Esophagus muscularis mucosa (tissue), 4 donors: Measurements from ENCODE around the gene DLGAP4. TPM values are rescaled to one million over a fixed set of nuclear protein-coding genes. Genes with fewer than 3 reads are reported as not detected.

Experiments
- DNase-seq: peaks from one replicate; pipeline ENCODE4 v3.0.0-alpha.2; 2017; ENCODE audit errors: extremely low spot score
- H3K27ac ChIP-seq, 4 donors: fragments of 200-600 bp; sonication (generic); replicated peaks in 1 of 4; 1 replicate in 3 of 4; 2 replicates in 1 of 4; pipeline ENCODE4 v1.5.1; 2016 to 2019; ENCODE audit warnings: mild to moderate bottlenecking in 1 of 4
- H3K27me3 ChIP-seq, 4 donors: fragments of 200-600 bp; sonication (generic); one replicate each; pipeline versions ENCODE4 v1.5.1 to v1.6.0; 2016 to 2019
- H3K36me3 ChIP-seq, 4 donors: fragments of 200-600 bp; sonication (generic); one replicate each; pipeline ENCODE4 v1.5.1; 2016 to 2019
- H3K4me1 ChIP-seq, 4 donors: fragments of 200-600 bp; sonication (generic); one replicate each; pipeline ENCODE4 v1.5.1; 2016 to 2019
- H3K4me3 ChIP-seq, 4 donors: fragments of 200-600 bp; sonication (generic); 1 replicate in 2 of 4; 2 replicates in 2 of 4; pipeline ENCODE4 v1.5.1; 2016 to 2019; ENCODE audit warnings: mild to moderate bottlenecking in 4 of 4, moderate library complexity in 1 of 4
- H3K9me3 ChIP-seq, 4 donors: fragments of 200-600 bp; sonication (generic); 1 replicate in 3 of 4; 2 replicates in 1 of 4; pipeline ENCODE4 v1.5.1; 2016 to 2019
- CTCF ChIP-seq, 3 experiments: fragments of 200-600 bp in 2 of 3; fragments of 450-650 bp in 1 of 3; sonication (generic) in 2 of 3; IDR thresholded peaks; one replicate each; pipeline ENCODE4 v1.5.1; 2017 to 2019; ENCODE audit warnings: antibody characterized with exemption in 3 of 3, mild to moderate bottlenecking in 2 of 3, moderate library complexity in 1 of 3
- EP300 ChIP-seq: sonication (generic); formaldehyde crosslinking; IDR thresholded peaks from one replicate; pipeline ENCODE4 v1.6.1; 2017; ENCODE audit warnings: antibody characterized with exemption
- POLR2A ChIP-seq: fragments of 450-650 bp; IDR thresholded peaks from one replicate; pipeline ENCODE4 v1.6.1; 2017; ENCODE audit warnings: antibody characterized with exemption, moderate library complexity, mild to moderate bottlenecking, low read depth
- POLR2AphosphoS5 ChIP-seq, 2 donors: sonication (generic); formaldehyde crosslinking; IDR thresholded peaks; one replicate each; pipeline ENCODE4 v1.6.1; 2017; ENCODE audit warnings: antibody characterized with exemption in 2 of 2
- WGBS: methylation state at CpG from one replicate; pipeline ENCODE4 v1.1.5; 2018; 5-methylcytosine and 5-hydroxymethylcytosine counted together
- intact Hi-C: fragments of 100-400 bp; cut with DNase I; formaldehyde crosslinking; loops from one replicate; pipeline ENCODE4 v1.15.1; 2023
- total RNA-seq, 4 donors: library from RNA; depleted of rRNA; stranded (reverse); fragments of >200 nt; gene quantifications; one replicate each; pipeline versions ENCODE4 v1.1.0 to v1.2.1, GENCODE V29; 2016

DLGAP4 gene
- total RNA-seq, 4 donors from 2014 or later, result 43.6 to 90.0 (median 48.8) TPM

DNA sequence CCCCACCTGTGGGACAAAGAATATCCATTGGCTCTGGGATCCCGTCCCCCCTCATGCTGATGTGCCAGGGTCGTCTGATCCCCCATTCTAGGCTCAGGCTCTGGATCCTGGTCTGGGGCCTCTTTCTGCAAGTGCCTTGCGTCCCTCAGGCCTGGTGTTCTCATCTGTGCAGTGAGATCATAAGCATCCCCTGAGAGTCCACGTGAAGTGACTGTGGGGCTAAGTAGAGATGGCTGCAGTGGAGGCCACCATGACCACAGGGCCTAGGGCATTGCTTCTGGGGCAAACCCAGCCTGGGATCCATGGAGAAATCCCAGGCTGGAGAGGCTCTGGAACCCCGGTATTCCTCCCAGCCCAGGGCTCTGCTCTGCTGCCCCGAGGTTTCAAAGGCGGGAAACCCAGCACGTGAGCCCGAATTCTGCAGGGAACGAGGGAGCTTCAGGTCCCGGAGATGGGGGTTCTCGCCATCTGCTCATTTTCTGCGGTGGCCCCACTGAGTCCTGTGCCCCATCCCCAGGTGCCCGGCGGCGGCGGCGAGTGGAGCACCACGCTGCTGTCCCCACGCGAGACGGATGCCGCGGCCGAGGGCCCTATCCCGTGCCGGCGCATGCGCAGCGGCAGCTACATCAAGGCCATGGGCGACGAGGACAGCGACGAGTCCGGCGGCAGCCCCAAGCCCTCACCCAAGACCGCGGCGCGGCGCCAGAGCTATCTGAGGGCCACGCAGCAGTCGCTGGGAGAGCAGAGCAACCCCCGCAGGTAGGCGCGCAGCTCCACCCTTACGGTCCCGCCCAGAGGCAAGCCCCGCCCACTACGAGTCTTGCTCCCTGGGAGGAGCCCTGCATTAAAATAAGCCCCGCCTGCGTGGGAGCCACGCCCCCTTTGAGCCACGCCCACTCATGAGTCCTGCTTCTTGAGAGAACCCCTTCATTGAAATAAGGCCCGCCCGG lies 129.7 kb downstream of the DLGAP4 start:
- WGBS, result 34% methylated on average over 23 of the region's 56 CpGs

DNA sequence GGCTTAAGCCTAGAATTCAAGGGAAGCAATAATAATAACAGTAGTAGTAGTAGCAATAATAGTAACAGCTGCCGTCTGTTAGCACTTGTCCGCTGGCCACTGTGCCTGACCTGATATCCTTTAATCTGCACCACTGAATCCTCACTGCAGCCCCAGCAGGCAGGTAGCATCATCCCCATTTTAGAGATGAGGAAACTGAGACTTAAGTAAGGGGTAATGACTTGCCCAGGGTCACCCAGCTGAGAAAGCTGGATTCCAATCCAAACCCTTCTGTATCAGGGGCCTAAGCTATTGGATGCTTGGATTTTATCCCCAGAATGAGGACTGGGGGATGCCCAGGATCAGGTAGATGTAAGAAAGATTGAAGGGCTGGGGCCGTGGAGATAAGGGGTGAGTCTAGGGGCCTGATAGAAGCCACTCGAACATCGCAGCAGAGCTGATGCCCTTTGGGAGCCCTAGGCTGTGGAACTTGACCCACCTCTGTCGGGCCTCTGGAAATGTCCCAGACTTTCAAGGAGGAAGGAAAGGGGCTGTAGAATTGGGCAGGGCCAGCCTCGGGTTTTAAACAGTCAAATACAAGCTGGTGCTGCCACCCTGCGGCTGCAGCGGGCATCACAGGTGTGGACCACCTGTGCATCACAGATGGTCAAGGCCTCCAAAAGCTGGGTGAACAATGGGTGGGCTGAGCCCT lies 133.0 kb downstream of the DLGAP4 start:
- no peak for DNase-seq
- H3K36me3 ChIP-seq, result no peaks in the 10 kb centered on the region
- TF ChIP-seq POLR2AphosphoS5 (IDR thresholded peaks at IDR 0.05), result no peak
- TF ChIP-seq CTCF (IDR thresholded peaks at IDR 0.05), result peak; percentile 79 to 94 (median 81)
- H3K9me3 ChIP-seq, result no peaks in the 10 kb centered on the region
- H3K27ac ChIP-seq, result no peak overlapping the region
- intact Hi-C loops, result loop anchor here (2.0 kb wide), 2 partner anchors 166 to 236 kb away; no protein-coding TSS in a partner anchor
- peaks cover 0 to 23% (median 5%) of the 10 kb centered on the region in 4 donors for H3K27me3 ChIP-seq
- 55% methylated on average over 5 of the region's 9 CpGs for WGBS
- peaks cover 0 to 18% (median 11%) of the 10 kb centered on the region in 4 donors for H3K4me1 ChIP-seq
- H3K4me3 ChIP-seq, result no peak overlapping the region

More for the DNA sequence above, 129.7 kb downstream of the DLGAP4 start:
- DNase-seq, result no peak
- Histone ChIP-seq H3K4me3 (peak overlapping the region; percentile 45 to 57 (median 50)), H3K36me3 (no peaks in the 10 kb centered on the region), H3K27ac (no peak overlapping the region), H3K4me1 (peaks cover 0 to 18% (median 11%) of the 10 kb centered on the region in 4 donors), H3K27me3 (peaks cover 0 to 23% (median 5%) of the 10 kb centered on the region in 4 donors), H3K9me3 (no peaks in the 10 kb centered on the region)
- intact Hi-C loops, result no loop called here
- TF ChIP-seq POLR2A, result no peak
- no peak for TF ChIP-seq EP300
- TF ChIP-seq POLR2AphosphoS5 (IDR thresholded peaks at IDR 0.05), result no peak

GRCh38 chr20:36439731-36440072 lies 133.6 kb downstream of the DLGAP4 start:
- Histone ChIP-seq H3K9me3 (no peaks in the 10 kb centered on the region), H3K36me3 (no peaks in the 10 kb centered on the region), H3K27ac (no peak overlapping the region), H3K4me3 (no peak overlapping the region), H3K4me1 (peaks cover 0 to 18% (median 11%) of the 10 kb centered on the region in 4 donors), H3K27me3 (peaks cover 0 to 23% (median 5%) of the 10 kb centered on the region in 4 donors)
- TF ChIP-seq CTCF (IDR thresholded peaks at IDR 0.05) (no peak), EP300 (no peak), POLR2A (no peak), POLR2AphosphoS5 (IDR thresholded peaks at IDR 0.05) (no peak)
- no peak for DNase-seq
- WGBS, result 0% methylated on average over 1 of the region's 7 CpGs
- intact Hi-C loops, result loop anchor here (2.0 kb wide), 2 partner anchors 167 to 237 kb away; no protein-coding TSS in a partner anchor

GRCh38 chr20:36440370-36441026 lies 134.4 kb downstream of the DLGAP4 start:
- WGBS, result 80% methylated on average over 10 of the region's 11 CpGs
- H3K4me3 ChIP-seq, result no peak overlapping the region
- no peak for TF ChIP-seq POLR2A
- TF ChIP-seq CTCF (IDR thresholded peaks at IDR 0.05), result no peak
- TF ChIP-seq EP300, result no peak
- no peak for TF ChIP-seq POLR2AphosphoS5 (IDR thresholded peaks at IDR 0.05)
- no peaks in the 10 kb centered on the region for H3K9me3 ChIP-seq
- H3K4me1 ChIP-seq, result peaks cover 0 to 18% (median 11%) of the 10 kb centered on the region in 4 donors
- no peak overlapping the region for H3K27ac ChIP-seq
- H3K27me3 ChIP-seq, result peaks cover 0 to 23% (median 5%) of the 10 kb centered on the region in 4 donors
- H3K36me3 ChIP-seq, result no peaks in the 10 kb centered on the region
- no peak for DNase-seq
- intact Hi-C loops, result no loop called here
